Endothelial cell of umbilical vein (primary cell): Measurements from ENCODE around the gene PCBP4. TPM values are rescaled to one million over a fixed set of nuclear protein-coding genes. Genes with fewer than 3 reads are reported as not detected.
A peak's percentile ranks its signal among the peaks of the same experiment; 100 is the strongest.

Experiments
- BruUV-seq: library from RNA; stranded (reverse); fragments of 400-500 nt; replicated peaks from 2 replicates; lab custom pipeline; 2021; lab: Mats Ljungman, UMichigan
- CTCF ChIA-PET: fragments of 300-600, 350-600 bp; sonication (Branson Sonifier 250); formaldehyde crosslinking; loops from one replicate; lab custom pipeline; 2021; ENCODE audit warnings: antibody characterized with exemption, inconsistent platforms; lab: Charles Lee
- POLR2A ChIA-PET: fragments of 300-600, 350-600 bp; sonication (Branson Sonifier 250); formaldehyde crosslinking; loops from one replicate; lab custom pipeline; 2021; ENCODE audit warnings: antibody characterized with exemption, inconsistent platforms; lab: Charles Lee
- DNase-seq: peaks from one replicate; pipeline ENCODE4 v3.0.0-alpha.2; 2011; ENCODE audit warnings: low read depth, low spot score
- FAIRE-seq: peaks from 2 replicates; lab custom pipeline; 2011; peaks lifted over from hg19 to GRCh38; lab: Jason Lieb, UNC
- H2AFZ ChIP-seq: 2 replicates; pipeline ENCODE4 v1.6.0; 2012; ENCODE audit warnings: low read depth, low read length, control low read depth, inconsistent platforms
- H3K27ac ChIP-seq: 2 replicates; pipeline ENCODE4 v1.5.1; 2011; ENCODE audit warnings: low read depth, mild to moderate bottlenecking, control low read depth, low read length, moderate library complexity; ENCODE audit not compliant: insufficient read depth
- H3K27me3 ChIP-seq, 2 experiments: 2 replicates each; pipeline versions ENCODE4 v1.6.0 to v1.6.1; 2011; ENCODE audit warnings: low read length in 2 of 2, mixed read lengths in 1 of 2; ENCODE audit not compliant: control insufficient read depth in 2 of 2, insufficient read depth in 2 of 2
- H3K36me3 ChIP-seq, 2 experiments: 2 replicates in 1 of 2; 3 replicates in 1 of 2; pipeline ENCODE4 v1.5.1; 2011; ENCODE audit warnings: low read length in 2 of 2, mild to moderate bottlenecking in 1 of 2, moderate library complexity in 1 of 2; ENCODE audit not compliant: control insufficient read depth in 2 of 2, insufficient read depth in 2 of 2; ENCODE audit errors: extremely low read depth in 1 of 2
- H3K4me1 ChIP-seq: 3 replicates; pipeline ENCODE4 v1.5.1; 2011; ENCODE audit warnings: mild to moderate bottlenecking, low read length; ENCODE audit not compliant: control insufficient read depth, insufficient read depth; ENCODE audit errors: extremely low read depth
- H3K4me2 ChIP-seq: 2 replicates; pipeline ENCODE4 v1.6.1; 2011; ENCODE audit warnings: low read length, control low read depth, mixed read lengths; ENCODE audit not compliant: insufficient read depth
- H3K4me3 ChIP-seq, 3 experiments: fragments of 200-600 bp in 1 of 3; sonication (generic), shearing (Covaris generic) in 1 of 3; replicated peaks in 1 of 3; 2 replicates each; pipeline ENCODE4 v1.5.1; 2011 to 2016; ENCODE audit warnings: control low read depth in 3 of 3, low read length in 3 of 3, mild to moderate bottlenecking in 2 of 3, inconsistent platforms in 1 of 3, low read depth in 1 of 3, moderate library complexity in 1 of 3; ENCODE audit not compliant: insufficient read depth in 1 of 3
- H3K79me2 ChIP-seq: 2 replicates; pipeline ENCODE4 v1.6.0; 2012; ENCODE audit warnings: low read length, inconsistent platforms; ENCODE audit not compliant: control insufficient read depth, insufficient read depth
- H3K9ac ChIP-seq: replicated peaks from 2 replicates; pipeline ENCODE3; 2011; ENCODE audit warnings: low read length, control low read depth; ENCODE audit not compliant: insufficient read depth; ENCODE audit errors: extremely low read depth
- H3K9me1 ChIP-seq: replicated peaks from 3 replicates; pipeline ENCODE4 v1.6.0; 2011; ENCODE audit warnings: mild to moderate bottlenecking, low read length; ENCODE audit not compliant: control insufficient read depth, insufficient read depth; ENCODE audit errors: extremely low read depth
- H3K9me3 ChIP-seq: replicated peaks from 2 replicates; pipeline ENCODE4 v1.5.1; 2012; ENCODE audit warnings: low read length, inconsistent platforms; ENCODE audit not compliant: control insufficient read depth, insufficient read depth
- H4K20me1 ChIP-seq: replicated peaks from 2 replicates; pipeline ENCODE3; 2011; ENCODE audit warnings: mild to moderate bottlenecking, low read length; ENCODE audit not compliant: control insufficient read depth, insufficient read depth; ENCODE audit errors: extremely low read depth
- GATA2 ChIP-seq: IDR thresholded peaks from 2 replicates; pipeline ENCODE4 v1.7.0; 2011; ENCODE audit warnings: low read depth, mild to moderate bottlenecking, moderate library complexity, mixed read lengths, low read length; ENCODE audit not compliant: insufficient read length, insufficient read depth
- MAX ChIP-seq: IDR thresholded peaks from 2 replicates; pipeline ENCODE4 v1.6.1; 2011; ENCODE audit not compliant: insufficient read depth, insufficient read length
- MYC ChIP-seq: IDR thresholded peaks from one replicate; pipeline ENCODE4 v1.6.1; 2011; ENCODE audit warnings: mild to moderate bottlenecking, low read depth, low read length
- POLR2A ChIP-seq: IDR thresholded peaks from 2 replicates; pipeline ENCODE4 v1.6.1; 2012; ENCODE audit warnings: low read depth, mild to moderate bottlenecking, control low read depth, low read length
- POLR2AphosphoS5 ChIP-seq: IDR thresholded peaks from 2 replicates; pipeline ENCODE4 v1.6.1; 2012; ENCODE audit warnings: low read depth, mild to moderate bottlenecking, control low read depth, low read length, moderate library complexity; ENCODE audit not compliant: insufficient read depth
- dilution Hi-C: fragments of 300-500 bp; cut with MboI; formaldehyde crosslinking; loops from one replicate; pipeline ENCODE4 v1.15.0; 2019; ENCODE audit warnings: low sequenced_read_pairs; ENCODE audit not compliant: extremely low pct_ligation_motif_present
- intact Hi-C: fragments of 100-400 bp; cut with micrococcal nuclease; formaldehyde crosslinking; loops from one replicate; pipeline ENCODE4 v1.10.0; 2022
- polyA plus RNA-seq, 4 experiments: library from polyadenylated mRNA; depleted of rRNA in 3 of 4; stranded (reverse) in 3 of 4; unstranded in 1 of 4; fragments of >200 nt; gene quantifications; 2 replicates each; pipeline versions ENCODE4 v1.2.1 to v1.2.3, GENCODE V29; 2011 to 2012; ENCODE audit warnings: missing spikeins in 1 of 4
- total RNA-seq: library from RNA; stranded (reverse); gene quantifications from 2 replicates; pipeline ENCODE4 v1.2.3, GENCODE V29; 2021

PCBP4 gene
- total and polyA plus RNA-seq, 2 donors (not counting 3 experiments of a cell fraction or from before 2014, with no cell fraction given) = 46.5 to 63.1 TPM

GRCh38 chr3:51982838-51983577 lies 15.8 kb upstream of the PCBP4 start, which contains the start of gene ACY1:
TSS of gene ACY1 (plus strand) at chr3:51983535. CDS start at chr3:51984065, 530 bp downstream.
- Histone ChIP-seq H3K4me1 (peaks cover 14% of the 10 kb centered on the region), H3K9me3 (no peaks in the 10 kb centered on the region), H3K27me3 (no peaks in the 10 kb centered on the region), H3K79me2 (no peaks in the 10 kb centered on the region), H3K4me2 (peak within 1 kb of the TSS; percentile 12), H2AFZ (peak within 1 kb of the TSS; percentile 8), H3K36me3 (no peaks in the 10 kb centered on the region), H3K4me3 (peak within 1 kb of the TSS; percentile 28 to 48 (median 39)), H4K20me1 (no peaks in the 10 kb centered on the region), H3K9me1 (no peaks in the 10 kb centered on the region), H3K9ac (peak within 1 kb of the TSS; percentile 53), H3K27ac (peak within 1 kb of the TSS; percentile 39)
- dilution Hi-C loops = no loop called here
- FAIRE-seq = peak; percentile 94
- intact Hi-C loops = loop anchor here (1.0 to 2.0 kb wide), 3 partner anchors 8 to 40 kb away; partner anchors contain the start of genes ABHD14A, PARP3 and RPL29
- no TSS peak for BruUV-seq
- POLR2A ChIA-PET = interaction anchor here (0.7 to 1.9 kb wide), 4 partner anchors 9 to 14 kb away, joined by 3 to 15 read pairs (median 5); partner anchors contain the start of genes ABHD14B and RPL29
- CTCF ChIA-PET = interaction anchor here (0.9 to 3.0 kb wide), 11 partner anchors 8 to 74 kb away, joined by 3 to 37 read pairs (median 6); partner anchors contain the start of genes ABHD14A, ABHD14B, DUSP7 and PARP3
- peak; percentile 87 for DNase-seq
- TF ChIP-seq MYC (peak; percentile 55), POLR2AphosphoS5 (peak; percentile 64), POLR2A (peak; percentile 65), GATA2 (no peak), MAX (peak; percentile 92)
